GM12801 (cell line): ENCODE results near the gene ARNT2.

Experiments
- CTCF ChIP-seq: IDR thresholded peaks from one replicate; pipeline ENCODE4 v1.5.1; 2011; ENCODE audit warnings: control low read depth; ENCODE audit not compliant: insufficient read length; ENCODE audit errors: extremely low read depth

The ARNT2 gene

GRCh38 chr15:80618685-80619400 is 214.7 kb downstream of the ARNT2 start:
- TF ChIP-seq CTCF: no peak

GRCh38 chr15:80619680-80620079 is 215.5 kb downstream of the ARNT2 start:
- TF ChIP-seq CTCF: no peak

GRCh38 chr15:80620141-80620540 is 216.0 kb downstream of the ARNT2 start:
- TF ChIP-seq CTCF: no peak

GRCh38 chr15:80620931-80621330 is 216.7 kb downstream of the ARNT2 start:
- TF ChIP-seq CTCF: no peak

GRCh38 chr15:80626643-80627120 is 222.5 kb downstream of the ARNT2 start:
- no peak for TF ChIP-seq CTCF

GRCh38 chr15:80629355-80629754 is 225.2 kb downstream of the ARNT2 start:
- no peak for TF ChIP-seq CTCF

GRCh38 chr15:80630981-80631380 is 226.8 kb downstream of the ARNT2 start:
- TF ChIP-seq CTCF: no peak

- TF ChIP-seq CTCF: no peak
Observed at GRCh38 chr15:80633221-80633620, 229.0 kb downstream of the ARNT2 start.
